DND-41 (cell line): ENCODE data around the gene CENPP.

Experiments
- CTCF ChIP-seq: IDR thresholded peaks from 2 replicates; pipeline ENCODE4 v1.5.1; 2012; ENCODE audit warnings: borderline replicate concordance, low read length, moderate library complexity, mild to moderate bottlenecking; ENCODE audit not compliant: poor library complexity, severe bottlenecking; ENCODE audit errors: extremely low read depth
- EZH2 ChIP-seq: IDR thresholded peaks from 3 replicates; pipeline ENCODE4 v1.6.1; 2012; ENCODE audit warnings: borderline replicate concordance, low read depth, mild to moderate bottlenecking, moderate library complexity, low read length, inconsistent platforms; ENCODE audit not compliant: severe bottlenecking

GRCh38 chr9:92636627-92637026, 310.9 kb downstream of the CENPP start:
- TF ChIP-seq EZH2, result no peak
- peak; percentile 16 for TF ChIP-seq CTCF
